Thyroid gland (tissue), 4 donors: Measurements from ENCODE around the gene UTY.

Experiments used
- POLR2A ChIP-seq, 2 donors: fragments of 450-650 bp; IDR thresholded peaks; one replicate each; pipeline ENCODE4 v1.6.1; 2017; ENCODE audit warnings: antibody characterized with exemption in 2 of 2, mild to moderate bottlenecking in 2 of 2, moderate library complexity in 1 of 2
- TF ChIP-seq, protein P1 (sequence below), 6 experiments: fragments of 200-600 bp in 3 of 6; fragments of 450-650 bp in 3 of 6; sonication (generic) in 3 of 6; IDR thresholded peaks; one replicate each; pipeline ENCODE4 v1.5.1; 2016 to 2019; ENCODE audit warnings: antibody characterized with exemption in 6 of 6, mild to moderate bottlenecking in 2 of 6, inconsistent platforms in 1 of 6, moderate library complexity in 1 of 6

DNA sequence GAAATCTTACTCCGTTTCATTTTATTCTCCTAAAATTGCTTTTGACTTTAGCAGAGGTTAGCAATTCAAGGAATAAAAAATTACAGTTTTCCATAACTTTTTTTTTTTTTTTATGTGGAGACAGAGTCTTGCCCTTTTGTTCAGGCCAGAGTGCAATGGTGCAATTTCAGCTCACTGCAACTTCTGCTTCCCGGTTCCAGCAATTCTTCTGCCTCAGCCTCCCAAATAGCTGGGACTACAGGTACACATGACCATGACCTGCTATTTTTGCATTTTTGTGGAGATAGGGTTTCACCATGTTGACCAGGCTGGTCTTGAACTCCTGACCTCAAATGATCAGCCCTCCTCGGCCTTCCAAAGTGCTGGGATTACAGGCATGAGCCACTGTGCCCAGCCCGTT lies 179.0 kb downstream of the UTY start:
- TF ChIP-seq, protein P1, sequence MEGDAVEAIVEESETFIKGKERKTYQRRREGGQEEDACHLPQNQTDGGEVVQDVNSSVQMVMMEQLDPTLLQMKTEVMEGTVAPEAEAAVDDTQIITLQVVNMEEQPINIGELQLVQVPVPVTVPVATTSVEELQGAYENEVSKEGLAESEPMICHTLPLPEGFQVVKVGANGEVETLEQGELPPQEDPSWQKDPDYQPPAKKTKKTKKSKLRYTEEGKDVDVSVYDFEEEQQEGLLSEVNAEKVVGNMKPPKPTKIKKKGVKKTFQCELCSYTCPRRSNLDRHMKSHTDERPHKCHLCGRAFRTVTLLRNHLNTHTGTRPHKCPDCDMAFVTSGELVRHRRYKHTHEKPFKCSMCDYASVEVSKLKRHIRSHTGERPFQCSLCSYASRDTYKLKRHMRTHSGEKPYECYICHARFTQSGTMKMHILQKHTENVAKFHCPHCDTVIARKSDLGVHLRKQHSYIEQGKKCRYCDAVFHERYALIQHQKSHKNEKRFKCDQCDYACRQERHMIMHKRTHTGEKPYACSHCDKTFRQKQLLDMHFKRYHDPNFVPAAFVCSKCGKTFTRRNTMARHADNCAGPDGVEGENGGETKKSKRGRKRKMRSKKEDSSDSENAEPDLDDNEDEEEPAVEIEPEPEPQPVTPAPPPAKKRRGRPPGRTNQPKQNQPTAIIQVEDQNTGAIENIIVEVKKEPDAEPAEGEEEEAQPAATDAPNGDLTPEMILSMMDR (IDR thresholded peaks at IDR 0.05) = no peak
- TF ChIP-seq POLR2A (IDR thresholded peaks at IDR 0.05) = no peak
